ENCODE results near the gene FARP1. TPM values are rescaled to one million over a fixed set of nuclear protein-coding genes. Genes with fewer than 3 reads are reported as not detected.

The FARP1 gene
- total RNA-seq, 4 donors from 2014 or later, result 13.7 to 38.9 (median 30.2) TPM

GRCh38 chr13:98103531-98103930 lies 39.4 kb upstream of the FARP1 start:
- TF ChIP-seq, protein P1, sequence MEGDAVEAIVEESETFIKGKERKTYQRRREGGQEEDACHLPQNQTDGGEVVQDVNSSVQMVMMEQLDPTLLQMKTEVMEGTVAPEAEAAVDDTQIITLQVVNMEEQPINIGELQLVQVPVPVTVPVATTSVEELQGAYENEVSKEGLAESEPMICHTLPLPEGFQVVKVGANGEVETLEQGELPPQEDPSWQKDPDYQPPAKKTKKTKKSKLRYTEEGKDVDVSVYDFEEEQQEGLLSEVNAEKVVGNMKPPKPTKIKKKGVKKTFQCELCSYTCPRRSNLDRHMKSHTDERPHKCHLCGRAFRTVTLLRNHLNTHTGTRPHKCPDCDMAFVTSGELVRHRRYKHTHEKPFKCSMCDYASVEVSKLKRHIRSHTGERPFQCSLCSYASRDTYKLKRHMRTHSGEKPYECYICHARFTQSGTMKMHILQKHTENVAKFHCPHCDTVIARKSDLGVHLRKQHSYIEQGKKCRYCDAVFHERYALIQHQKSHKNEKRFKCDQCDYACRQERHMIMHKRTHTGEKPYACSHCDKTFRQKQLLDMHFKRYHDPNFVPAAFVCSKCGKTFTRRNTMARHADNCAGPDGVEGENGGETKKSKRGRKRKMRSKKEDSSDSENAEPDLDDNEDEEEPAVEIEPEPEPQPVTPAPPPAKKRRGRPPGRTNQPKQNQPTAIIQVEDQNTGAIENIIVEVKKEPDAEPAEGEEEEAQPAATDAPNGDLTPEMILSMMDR (IDR thresholded peaks at IDR 0.05), result no peak
- DNase-seq (ENCODE audit: low spot score) (no peak), ATAC-seq (ENCODE audit: low FRiP score) (no peak)

- ATAC-seq (ENCODE audit: low FRiP score), result no peak
- TF ChIP-seq, protein P1 (IDR thresholded peaks at IDR 0.05), result no peak
- no peak for DNase-seq (ENCODE audit: low spot score)
Measured at GRCh38 chr13:98103942-98104880, 38.7 kb upstream of the FARP1 start.

DNA sequence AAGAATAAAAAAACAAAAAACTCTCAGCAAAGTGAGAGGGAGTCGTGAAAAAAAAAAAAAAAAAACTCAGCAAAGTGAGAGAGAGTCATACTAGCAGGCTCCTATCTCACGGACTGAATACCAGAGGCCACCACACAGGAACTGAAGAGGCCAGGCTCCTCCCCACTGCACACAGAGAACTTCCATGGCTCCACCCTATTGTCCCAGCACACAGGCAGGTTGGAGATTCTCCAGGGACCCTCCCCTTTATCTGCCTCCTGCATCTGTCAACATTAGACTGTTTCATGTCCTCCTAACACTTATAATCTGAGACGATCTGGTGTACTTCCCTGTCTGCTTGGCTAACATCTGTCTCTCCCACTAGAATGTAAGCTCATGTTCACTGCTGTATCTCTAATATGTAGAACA lies 37.0 kb upstream of the FARP1 start:
- DNase-seq (ENCODE audit: low spot score) (no peak), ATAC-seq (ENCODE audit: low FRiP score) (no peak)
- TF ChIP-seq, protein P1 (IDR thresholded peaks at IDR 0.05), result no peak

GRCh38 chr13:98108341-98108740 lies 34.6 kb upstream of the FARP1 start:
- ATAC-seq (ENCODE audit: low FRiP score) (no peak), DNase-seq (ENCODE audit: low spot score) (no peak)
- TF ChIP-seq, protein P1 (IDR thresholded peaks at IDR 0.05), result no peak

- ATAC-seq (ENCODE audit: low FRiP score) (no peak), DNase-seq (ENCODE audit: low spot score) (no peak)
- TF ChIP-seq, protein P1 (IDR thresholded peaks at IDR 0.05), result no peak
Measured at GRCh38 chr13:98109226-98109853, 33.6 kb upstream of the FARP1 start.

GRCh38 chr13:98110749-98111148 lies 32.1 kb upstream of the FARP1 start:
- DNase-seq (ENCODE audit: low spot score), result no peak
- TF ChIP-seq, protein P1 (IDR thresholded peaks at IDR 0.05), result no peak
- no peak for ATAC-seq (ENCODE audit: low FRiP score)

All from omental fat pad (tissue), 4 donors.